Panc1 (cell line): ENCODE results near the gene TMEM217. TPM values are rescaled to one million over a fixed set of nuclear protein-coding genes. Genes with fewer than 3 reads are reported as not detected.

ENCODE experiments used
- ATAC-seq: fragments of 200-7000 bp; cut with Tn5 transposase; 2 replicates; pipeline ENCODE4 v1.9.1; 2020; ENCODE audit warnings: mild to moderate bottlenecking, moderate library complexity
- BruUV-seq: library from RNA; stranded (reverse); fragments of 400-500 nt; replicated peaks from 2 replicates; lab custom pipeline; 2021; lab: Mats Ljungman, UMichigan
- CTCF ChIA-PET: fragments of 300-600 bp; sonication (Branson Sonifier 250); formaldehyde crosslinking; loops from one replicate; lab custom pipeline; 2022; ENCODE audit warnings: antibody characterized with exemption; lab: Charles Lee
- POLR2A ChIA-PET: fragments of 300-600 bp; sonication (Branson Sonifier 250); formaldehyde crosslinking; loops from one replicate; lab custom pipeline; 2022; ENCODE audit warnings: antibody characterized with exemption; lab: Charles Lee
- DNase-seq: peaks from one replicate; pipeline ENCODE4 v3.0.0-alpha.2; 2010; ENCODE audit warnings: low read depth, low spot score
- H3K27ac ChIP-seq: 2 replicates; pipeline ENCODE4 v1.5.1; 2011; ENCODE audit warnings: mild to moderate bottlenecking, low read length, inconsistent platforms
- H3K27me3 ChIP-seq: fragments of 200-500 bp; sonication (Bioruptor generic); 2 replicates; pipeline ENCODE4 v1.6.0; 2014; ENCODE audit warnings: low read length, inconsistent platforms; ENCODE audit not compliant: control insufficient read depth, insufficient read depth
- H3K36me3 ChIP-seq: fragments of 200-500 bp; sonication (Bioruptor generic); 2 replicates; pipeline ENCODE4 v1.5.1; 2014; ENCODE audit warnings: inconsistent platforms, mild to moderate bottlenecking, low read length, moderate library complexity; ENCODE audit not compliant: control insufficient read depth, insufficient read depth
- H3K4me1 ChIP-seq: 2 replicates; pipeline ENCODE4 v1.5.1; 2011; ENCODE audit warnings: inconsistent platforms, mild to moderate bottlenecking, low read length, moderate library complexity; ENCODE audit not compliant: control insufficient read depth, insufficient read depth
- H3K4me3 ChIP-seq, 2 experiments: 2 replicates each; pipeline ENCODE4 v1.5.1; 2011 to 2012; ENCODE audit warnings: low read depth in 2 of 2, low read length in 2 of 2, mild to moderate bottlenecking in 2 of 2, inconsistent platforms in 1 of 2, moderate library complexity in 1 of 2
- H3K9me3 ChIP-seq: fragments of 200-500 bp; sonication (Bioruptor generic); 2 replicates; pipeline ENCODE4 v1.5.1; 2014; ENCODE audit warnings: low read depth, mild to moderate bottlenecking, inconsistent platforms, low read length, moderate library complexity; ENCODE audit not compliant: control insufficient read depth, insufficient read depth
- POLR2AphosphoS5 ChIP-seq: IDR thresholded peaks from 2 replicates; pipeline ENCODE4 v1.6.1; 2012; ENCODE audit warnings: mild to moderate bottlenecking, low read depth, low read length, moderate library complexity
- REST ChIP-seq, 2 experiments: IDR thresholded peaks; 2 replicates each; pipeline ENCODE4 v1.6.1; 2011 to 2012; ENCODE audit warnings: low read depth in 2 of 2, control low read depth in 1 of 2, low read length in 1 of 2, mild to moderate bottlenecking in 1 of 2, moderate library complexity in 1 of 2; ENCODE audit not compliant: insufficient read depth in 1 of 2
- SIN3A ChIP-seq: IDR thresholded peaks from 2 replicates; pipeline ENCODE4 v1.6.1; 2012; ENCODE audit warnings: low read depth, mild to moderate bottlenecking, low read length, moderate library complexity, borderline replicate concordance; ENCODE audit not compliant: insufficient read depth
- TCF7L2 ChIP-seq: IDR thresholded peaks from 2 replicates; pipeline ENCODE4 v1.6.1; 2011; ENCODE audit warnings: mild to moderate bottlenecking, low read depth, low read length, inconsistent platforms
- in situ Hi-C: cut with HindIII; loops from 2 replicates; pipeline ENCODE4 v1.10.0; 2016; ENCODE audit warnings: low sequenced_read_pairs, low pct_unique_long_range_greater_than_20kb
- intact Hi-C: fragments of 100-400 bp; cut with micrococcal nuclease; formaldehyde crosslinking; loops from one replicate; pipeline ENCODE4 v1.10.0; 2022; ENCODE audit not compliant: unreplicated experiment
- total RNA-seq: library from RNA; stranded (reverse); gene quantifications from one replicate; pipeline ENCODE4 v1.2.1, GENCODE V29; 2021; ENCODE audit not compliant: unreplicated experiment
- TF ChIP-seq, protein P1 (sequence below): fragments of 450-650 bp; IDR thresholded peaks from 2 replicates; pipeline ENCODE4 v1.5.1; 2017; ENCODE audit warnings: mild to moderate bottlenecking

TMEM217 gene
- total RNA-seq, 1 experiment from 2014 or later: 4.0 TPM

DNA sequence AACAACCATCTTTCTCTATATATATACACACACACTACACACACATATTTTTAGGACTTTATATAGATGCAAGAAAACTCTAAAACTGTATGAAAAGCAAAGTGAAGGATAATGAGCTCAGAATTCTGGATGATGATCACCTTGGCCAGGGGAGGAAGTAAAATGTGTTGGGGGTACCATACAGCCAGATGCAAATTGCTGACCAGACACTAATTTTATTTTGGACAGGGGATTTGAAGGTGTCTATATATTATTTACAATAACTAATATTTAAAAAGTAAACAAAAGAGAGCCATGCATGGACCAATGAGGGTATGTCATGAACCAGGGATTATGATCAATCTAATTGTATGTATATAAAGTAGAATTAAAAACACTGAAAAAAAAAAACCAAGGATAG is 20.2 kb downstream of the TMEM217 start:
- no peaks in the 10 kb centered on the region for H3K27me3 ChIP-seq
- no peak for ATAC-seq
- no peak overlapping the region for H3K27ac ChIP-seq
- DNase-seq: no peak
- peaks cover 15% of the 10 kb centered on the region for H3K4me1 ChIP-seq
- no peaks in the 10 kb centered on the region for H3K9me3 ChIP-seq
- in situ Hi-C loops (no loop called here), intact Hi-C loops (no loop called here)
- TF ChIP-seq REST (IDR thresholded peaks at IDR 0.05; ENCODE audit: insufficient read depth in 1 of 2, low read depth in 2 of 2, low read length in 1 of 2) (no peak), TCF7L2 (no peak), SIN3A (no peak), POLR2AphosphoS5 (no peak)
- TF ChIP-seq, protein P1, sequence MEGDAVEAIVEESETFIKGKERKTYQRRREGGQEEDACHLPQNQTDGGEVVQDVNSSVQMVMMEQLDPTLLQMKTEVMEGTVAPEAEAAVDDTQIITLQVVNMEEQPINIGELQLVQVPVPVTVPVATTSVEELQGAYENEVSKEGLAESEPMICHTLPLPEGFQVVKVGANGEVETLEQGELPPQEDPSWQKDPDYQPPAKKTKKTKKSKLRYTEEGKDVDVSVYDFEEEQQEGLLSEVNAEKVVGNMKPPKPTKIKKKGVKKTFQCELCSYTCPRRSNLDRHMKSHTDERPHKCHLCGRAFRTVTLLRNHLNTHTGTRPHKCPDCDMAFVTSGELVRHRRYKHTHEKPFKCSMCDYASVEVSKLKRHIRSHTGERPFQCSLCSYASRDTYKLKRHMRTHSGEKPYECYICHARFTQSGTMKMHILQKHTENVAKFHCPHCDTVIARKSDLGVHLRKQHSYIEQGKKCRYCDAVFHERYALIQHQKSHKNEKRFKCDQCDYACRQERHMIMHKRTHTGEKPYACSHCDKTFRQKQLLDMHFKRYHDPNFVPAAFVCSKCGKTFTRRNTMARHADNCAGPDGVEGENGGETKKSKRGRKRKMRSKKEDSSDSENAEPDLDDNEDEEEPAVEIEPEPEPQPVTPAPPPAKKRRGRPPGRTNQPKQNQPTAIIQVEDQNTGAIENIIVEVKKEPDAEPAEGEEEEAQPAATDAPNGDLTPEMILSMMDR: no peak
- BruUV-seq: no TSS peak
- no peaks in the 10 kb centered on the region for H3K36me3 ChIP-seq
- ChIA-PET CTCF (no interaction called here), POLR2A (no interaction called here)
- no peak overlapping the region for H3K4me3 ChIP-seq

DNA sequence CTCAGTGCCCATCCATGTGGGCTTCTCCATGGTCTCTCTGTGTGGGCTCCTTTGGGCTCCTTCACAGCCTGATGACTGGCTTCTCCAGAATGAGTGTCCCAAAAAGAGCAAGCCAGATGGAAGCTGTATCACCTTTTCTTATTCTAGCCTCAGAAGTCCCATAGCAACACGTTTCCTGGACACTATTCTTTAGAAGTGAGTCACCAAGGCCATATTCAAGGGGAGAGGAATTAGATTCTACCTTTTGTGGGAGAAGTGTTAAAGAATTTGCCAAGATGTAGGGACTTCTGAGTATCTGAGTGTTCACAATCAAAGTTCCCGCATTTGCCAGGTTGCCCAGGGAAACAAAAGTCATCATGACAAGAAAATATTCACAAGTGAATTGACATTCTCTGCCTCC is 21.0 kb downstream of the TMEM217 start:
- H3K36me3 ChIP-seq: no peaks in the 10 kb centered on the region
- no peaks in the 10 kb centered on the region for H3K27me3 ChIP-seq
- ChIA-PET POLR2A (no interaction called here), CTCF (no interaction called here)
- no peak overlapping the region for H3K4me3 ChIP-seq
- peaks cover 6% of the 10 kb centered on the region for H3K4me1 ChIP-seq
- BruUV-seq: no TSS peak
- ATAC-seq (no peak), DNase-seq (no peak)
- in situ Hi-C loops: no loop called here
- H3K9me3 ChIP-seq: no peaks in the 10 kb centered on the region
- intact Hi-C loops: no loop called here
- no peak overlapping the region for H3K27ac ChIP-seq
- no peak for TF ChIP-seq TCF7L2
- TF ChIP-seq REST (IDR thresholded peaks at IDR 0.05; ENCODE audit: insufficient read depth in 1 of 2, low read depth in 2 of 2, low read length in 1 of 2): no peak
- TF ChIP-seq SIN3A: no peak
- no peak for TF ChIP-seq POLR2AphosphoS5
- TF ChIP-seq, protein P1: no peak
